Tibial nerve (tissue), 4 donors: ENCODE results near the gene MSRB3. TPM values are rescaled to one million over a fixed set of nuclear protein-coding genes. Genes with fewer than 3 reads are reported as not detected.

Experiments used
- DNase-seq, 2 donors: peaks; one replicate each; pipeline ENCODE4 v3.0.0-alpha.2; 2019; ENCODE audit warnings: low spot score in 2 of 2
- H3K27ac ChIP-seq, 4 donors: fragments of 200-600 bp; sonication (generic) in 3 of 4; one replicate each; pipeline ENCODE4 v1.5.1; 2017 to 2019; ENCODE audit warnings: mild to moderate bottlenecking in 1 of 4
- H3K27me3 ChIP-seq, 2 donors: fragments of 200-600 bp; sonication (generic) in 1 of 2; one replicate each; pipeline versions ENCODE4 v1.5.1 to v1.6.0; 2017 to 2019
- H3K36me3 ChIP-seq, 3 donors: fragments of 200-600 bp; sonication (generic); one replicate each; pipeline ENCODE4 v1.5.1; 2018 to 2019
- H3K4me1 ChIP-seq, 4 donors: fragments of 200-600 bp; sonication (generic) in 3 of 4; one replicate each; pipeline ENCODE4 v1.5.1; 2017 to 2019
- H3K4me3 ChIP-seq, 4 donors: fragments of 200-600 bp; sonication (generic) in 3 of 4; one replicate each; pipeline ENCODE4 v1.5.1; 2017 to 2019; ENCODE audit warnings: mild to moderate bottlenecking in 1 of 4, moderate library complexity in 1 of 4
- H3K9me3 ChIP-seq, 4 donors: fragments of 200-600 bp; sonication (generic) in 3 of 4; one replicate each; pipeline ENCODE4 v1.5.1; 2017 to 2019
- EP300 ChIP-seq, 2 donors: sonication (generic); formaldehyde crosslinking; IDR thresholded peaks; one replicate each; pipeline ENCODE4 v1.6.1; 2017; ENCODE audit warnings: antibody characterized with exemption in 2 of 2, mild to moderate bottlenecking in 1 of 2
- POLR2A ChIP-seq, 2 donors: fragments of 450-650 bp; IDR thresholded peaks; one replicate each; pipeline ENCODE4 v1.6.1; 2017; ENCODE audit warnings: antibody characterized with exemption in 2 of 2, mild to moderate bottlenecking in 2 of 2, moderate library complexity in 2 of 2
- WGBS, 2 donors: methylation state at CpG; one replicate each; pipeline ENCODE4 v1.1.5; 2018; 5-methylcytosine and 5-hydroxymethylcytosine counted together
- total RNA-seq, 4 donors: library from RNA; depleted of rRNA; stranded (reverse); fragments of >200 nt; gene quantifications; one replicate each; pipeline ENCODE4 v1.1.0, GENCODE V29; 2016
- TF ChIP-seq, protein P1 (sequence below), 5 experiments: fragments of 200-600 bp in 3 of 5; fragments of 450-650 bp in 2 of 5; sonication (generic) in 3 of 5; IDR thresholded peaks; one replicate each; pipeline ENCODE4 v1.5.1; 2016 to 2019; ENCODE audit warnings: antibody characterized with exemption in 5 of 5, mild to moderate bottlenecking in 3 of 5, moderate library complexity in 2 of 5

MSRB3 gene
- total RNA-seq, 4 donors from 2014 or later: 42.0 to 64.0 (median 47.9) TPM

DNA sequence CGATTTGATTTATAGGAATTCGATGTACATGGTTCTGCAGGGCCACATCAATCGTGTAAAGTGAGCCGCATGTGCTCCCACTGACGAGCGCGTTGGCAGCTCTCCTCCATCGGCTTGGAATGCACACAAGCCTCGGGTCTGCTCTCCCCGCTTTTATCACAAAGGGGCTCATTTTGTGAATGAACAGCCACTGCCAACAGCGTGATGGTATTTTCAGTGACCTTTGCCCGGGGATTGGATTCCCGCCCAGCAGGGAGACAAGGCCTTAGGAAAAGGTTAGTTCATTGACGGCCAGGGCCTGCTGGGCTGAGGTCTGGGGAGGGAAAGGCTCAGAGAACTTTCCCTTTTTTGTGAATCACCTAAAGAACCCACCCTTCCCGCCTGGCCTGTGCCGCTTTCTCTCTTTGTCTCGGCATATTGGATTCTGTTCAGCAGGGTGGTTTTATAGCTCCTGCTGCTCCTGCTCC lies 232.1 kb downstream of the MSRB3 start:
- Histone ChIP-seq H3K27me3 (no peaks in the 10 kb centered on the region), H3K9me3 (no peaks in the 10 kb centered on the region), H3K36me3 (no peaks in the 10 kb centered on the region), H3K4me1 (peaks cover 0 to 23% (median 3%) of the 10 kb centered on the region in 4 donors), H3K4me3 (no peak overlapping the region), H3K27ac (no peak overlapping the region)
- peak; percentile 17 to 23 for DNase-seq
- WGBS, 2 donors: 18 to 34% methylated on average over 17 of the region's 17 CpGs
- TF ChIP-seq, protein P1, sequence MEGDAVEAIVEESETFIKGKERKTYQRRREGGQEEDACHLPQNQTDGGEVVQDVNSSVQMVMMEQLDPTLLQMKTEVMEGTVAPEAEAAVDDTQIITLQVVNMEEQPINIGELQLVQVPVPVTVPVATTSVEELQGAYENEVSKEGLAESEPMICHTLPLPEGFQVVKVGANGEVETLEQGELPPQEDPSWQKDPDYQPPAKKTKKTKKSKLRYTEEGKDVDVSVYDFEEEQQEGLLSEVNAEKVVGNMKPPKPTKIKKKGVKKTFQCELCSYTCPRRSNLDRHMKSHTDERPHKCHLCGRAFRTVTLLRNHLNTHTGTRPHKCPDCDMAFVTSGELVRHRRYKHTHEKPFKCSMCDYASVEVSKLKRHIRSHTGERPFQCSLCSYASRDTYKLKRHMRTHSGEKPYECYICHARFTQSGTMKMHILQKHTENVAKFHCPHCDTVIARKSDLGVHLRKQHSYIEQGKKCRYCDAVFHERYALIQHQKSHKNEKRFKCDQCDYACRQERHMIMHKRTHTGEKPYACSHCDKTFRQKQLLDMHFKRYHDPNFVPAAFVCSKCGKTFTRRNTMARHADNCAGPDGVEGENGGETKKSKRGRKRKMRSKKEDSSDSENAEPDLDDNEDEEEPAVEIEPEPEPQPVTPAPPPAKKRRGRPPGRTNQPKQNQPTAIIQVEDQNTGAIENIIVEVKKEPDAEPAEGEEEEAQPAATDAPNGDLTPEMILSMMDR (IDR thresholded peaks at IDR 0.05): no peak
- no peak for TF ChIP-seq POLR2A (IDR thresholded peaks at IDR 0.05)
- peak in 1 of 2 donors; percentile 70 for TF ChIP-seq EP300 (IDR thresholded peaks at IDR 0.05)

DNA sequence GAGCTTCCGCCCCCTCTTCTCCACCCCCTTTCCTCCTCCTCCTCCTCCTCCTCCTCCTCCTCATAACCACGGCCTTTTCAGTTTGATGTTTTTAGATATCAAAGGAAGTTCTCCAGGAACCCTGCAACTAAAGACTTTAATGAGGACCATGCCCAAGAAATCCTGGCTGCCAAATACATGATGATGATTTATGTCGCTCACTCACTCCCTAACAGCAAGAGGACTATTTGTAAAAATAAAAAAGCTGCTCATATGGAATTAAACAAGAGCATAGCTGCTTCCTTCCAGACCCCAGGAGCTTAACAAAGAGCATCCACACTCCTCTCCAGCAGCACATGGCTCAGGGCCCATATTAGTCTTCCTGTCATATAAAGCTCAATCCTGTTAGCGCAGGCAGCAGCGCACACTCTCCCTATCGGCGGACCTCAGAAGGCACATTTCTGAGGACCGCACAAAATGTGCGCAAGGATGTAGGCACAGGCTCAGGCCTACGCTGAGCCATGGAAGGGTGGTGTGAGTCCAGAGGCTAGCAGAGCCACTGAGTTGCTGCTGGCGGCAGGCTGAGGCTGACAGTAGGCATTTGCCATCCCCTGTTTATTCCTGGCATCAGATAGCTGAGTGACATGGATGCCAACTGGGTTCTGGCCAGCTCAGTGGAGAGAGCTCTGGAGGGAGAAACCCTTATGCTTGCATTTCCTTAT lies 232.8 kb downstream of the MSRB3 start:
- H3K4me3 ChIP-seq: no peak overlapping the region
- DNase-seq: no peak
- no peaks in the 10 kb centered on the region for H3K27me3 ChIP-seq
- H3K9me3 ChIP-seq: no peaks in the 10 kb centered on the region
- 33 to 40% methylated on average over 7 to 11 of the region's 11 CpGs for WGBS, 2 donors
- no peaks in the 10 kb centered on the region for H3K36me3 ChIP-seq
- H3K4me1 ChIP-seq: peaks cover 0 to 23% (median 3%) of the 10 kb centered on the region in 4 donors
- TF ChIP-seq POLR2A (IDR thresholded peaks at IDR 0.05): no peak
- TF ChIP-seq, protein P1 (IDR thresholded peaks at IDR 0.05): no peak
- no peak for TF ChIP-seq EP300 (IDR thresholded peaks at IDR 0.05)
- H3K27ac ChIP-seq: no peak overlapping the region

DNA sequence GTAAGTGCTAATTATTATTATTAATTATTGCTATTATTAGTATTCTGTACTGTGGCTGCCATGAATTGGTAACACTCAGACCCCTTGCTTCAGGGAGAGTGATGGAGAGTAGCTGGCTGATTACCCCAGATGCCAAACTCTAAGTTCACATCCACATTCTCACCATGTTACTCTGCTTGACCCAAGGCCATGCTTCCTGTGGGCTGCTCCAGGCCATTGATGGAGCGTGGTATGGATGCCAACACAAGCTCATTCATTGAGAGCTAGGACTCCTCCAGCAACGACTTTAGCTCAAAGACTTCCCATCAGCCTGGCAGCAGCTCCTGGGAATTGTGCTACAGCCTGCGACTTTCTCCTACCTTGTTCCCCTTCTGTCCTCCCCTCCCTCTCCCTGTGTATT lies 233.4 kb downstream of the MSRB3 start:
- Histone ChIP-seq H3K4me1 (peaks cover 0 to 23% (median 3%) of the 10 kb centered on the region in 4 donors), H3K9me3 (no peaks in the 10 kb centered on the region), H3K4me3 (no peak overlapping the region), H3K27me3 (no peaks in the 10 kb centered on the region), H3K36me3 (no peaks in the 10 kb centered on the region), H3K27ac (no peak overlapping the region)
- TF ChIP-seq EP300 (IDR thresholded peaks at IDR 0.05) (no peak), POLR2A (IDR thresholded peaks at IDR 0.05) (no peak)
- TF ChIP-seq, protein P1 (IDR thresholded peaks at IDR 0.05): no peak
- WGBS, 2 donors: 39 to 49% methylated on average over 3 of the region's 3 CpGs
- no peak for DNase-seq

Other genes starting within 250 kb of the MSRB3 start
- gene WIF1, start 157.4 kb upstream of the MSRB3 start, total RNA-seq: not detected
- gene LEMD3, start 109.1 kb upstream of the MSRB3 start, total RNA-seq: 10 to 100 TPM; 38.3 to 57.3 (median 50.3) TPM